ENCODE data around the gene GOLGA8B. TPM values are rescaled to one million over a fixed set of nuclear protein-coding genes. Genes with fewer than 3 reads are reported as not detected.

GOLGA8B gene
- total RNA-seq, 1 donor from 2014 or later, result 68.0 TPM

GRCh38 chr15:34613301-34613700 lies 29.9 kb upstream of the GOLGA8B start:
- DNase-seq (ENCODE audit: extremely low spot score in 2 of 2), result no peak
- Histone ChIP-seq H3K27me3 (no peaks in the 10 kb centered on the region), H3K9me3 (no peaks in the 10 kb centered on the region), H3K27ac (no peak overlapping the region), H3K36me3 (no peaks in the 10 kb centered on the region), H3K4me3 (no peak overlapping the region), H3K4me1 (no peaks in the 10 kb centered on the region)
- no peak for TF ChIP-seq POLR2AphosphoS5 (IDR thresholded peaks at IDR 0.05; ENCODE audit: insufficient read depth in 1 of 2, low read depth in 1 of 2)
- no peak for TF ChIP-seq CTCF (IDR thresholded peaks at IDR 0.05)
- TF ChIP-seq POLR2A (IDR thresholded peaks at IDR 0.05), result no peak
- intact Hi-C loops (cut with DNase I), result no loop called here

GRCh38 chr15:34610354-34610753 lies 26.9 kb upstream of the GOLGA8B start:
- TF ChIP-seq POLR2AphosphoS5 (IDR thresholded peaks at IDR 0.05; ENCODE audit: insufficient read depth in 1 of 2, low read depth in 1 of 2) (no peak), CTCF (IDR thresholded peaks at IDR 0.05) (no peak), POLR2A (IDR thresholded peaks at IDR 0.05) (no peak)
- intact Hi-C loops (cut with DNase I), result no loop called here
- H3K9me3 ChIP-seq, result no peaks in the 10 kb centered on the region
- no peaks in the 10 kb centered on the region for H3K36me3 ChIP-seq
- H3K4me1 ChIP-seq, result no peaks in the 10 kb centered on the region
- H3K27ac ChIP-seq, result no peak overlapping the region
- no peak overlapping the region for H3K4me3 ChIP-seq
- H3K27me3 ChIP-seq, result no peaks in the 10 kb centered on the region
- no peak for DNase-seq (ENCODE audit: extremely low spot score in 2 of 2)

- DNase-seq (ENCODE audit: extremely low spot score in 2 of 2), result no peak
- no peaks in the 10 kb centered on the region for H3K36me3 ChIP-seq
- TF ChIP-seq POLR2A (IDR thresholded peaks at IDR 0.05), result no peak
- no peak for TF ChIP-seq POLR2AphosphoS5 (IDR thresholded peaks at IDR 0.05; ENCODE audit: insufficient read depth in 1 of 2, low read depth in 1 of 2)
- no peak for TF ChIP-seq CTCF (IDR thresholded peaks at IDR 0.05)
- H3K27ac ChIP-seq, result no peak overlapping the region
- no peak overlapping the region for H3K4me3 ChIP-seq
- H3K27me3 ChIP-seq, result no peaks in the 10 kb centered on the region
- no peaks in the 10 kb centered on the region for H3K4me1 ChIP-seq
- intact Hi-C loops (cut with DNase I), result no loop called here
- no peaks in the 10 kb centered on the region for H3K9me3 ChIP-seq
Measured at GRCh38 chr15:34609102-34610057, 25.9 kb upstream of the GOLGA8B start.

GRCh38 chr15:34608517-34608916 lies 25.1 kb upstream of the GOLGA8B start:
- Histone ChIP-seq H3K4me3 (no peak overlapping the region), H3K9me3 (no peaks in the 10 kb centered on the region), H3K4me1 (no peaks in the 10 kb centered on the region), H3K36me3 (no peaks in the 10 kb centered on the region), H3K27ac (no peak overlapping the region), H3K27me3 (no peaks in the 10 kb centered on the region)
- DNase-seq (ENCODE audit: extremely low spot score in 2 of 2), result no peak
- TF ChIP-seq POLR2A (IDR thresholded peaks at IDR 0.05) (no peak), CTCF (IDR thresholded peaks at IDR 0.05) (no peak), POLR2AphosphoS5 (IDR thresholded peaks at IDR 0.05; ENCODE audit: insufficient read depth in 1 of 2, low read depth in 1 of 2) (no peak)
- intact Hi-C loops (cut with DNase I), result no loop called here

GRCh38 chr15:34607832-34608231 lies 24.4 kb upstream of the GOLGA8B start:
- intact Hi-C loops (cut with DNase I), result no loop called here
- Histone ChIP-seq H3K36me3 (no peaks in the 10 kb centered on the region), H3K27ac (no peak overlapping the region), H3K9me3 (no peaks in the 10 kb centered on the region), H3K4me3 (no peak overlapping the region), H3K4me1 (no peaks in the 10 kb centered on the region), H3K27me3 (no peaks in the 10 kb centered on the region)
- TF ChIP-seq CTCF (IDR thresholded peaks at IDR 0.05) (no peak), POLR2AphosphoS5 (IDR thresholded peaks at IDR 0.05; ENCODE audit: insufficient read depth in 1 of 2, low read depth in 1 of 2) (no peak), POLR2A (IDR thresholded peaks at IDR 0.05) (no peak)
- no peak for DNase-seq (ENCODE audit: extremely low spot score in 2 of 2)
